GM12891 (cell line): ENCODE results near the gene SPATA31D3.
"Not testable (repeated sequence)": the region's sequence is repeated elsewhere in the genome, so short reads cannot be mapped to it uniquely, and the experiment has no call there.

Source experiments
- PAX5 ChIP-seq: IDR thresholded peaks from 2 replicates; pipeline ENCODE4 v1.6.1; 2011; ENCODE audit warnings: low read length, moderate library complexity, mild to moderate bottlenecking; ENCODE audit not compliant: insufficient read depth, severe bottlenecking
- POLR2A ChIP-seq: IDR thresholded peaks from 2 replicates; pipeline ENCODE4 v1.6.1; 2011; ENCODE audit warnings: low read depth, low read length, control low read depth
- POLR2AphosphoS5 ChIP-seq: IDR thresholded peaks from 2 replicates; pipeline ENCODE4 v1.6.1; 2011; ENCODE audit warnings: low read depth, low read length, control low read depth
- POU2F2 ChIP-seq: IDR thresholded peaks from 2 replicates; pipeline ENCODE4 v1.6.1; 2011; ENCODE audit warnings: low read depth, mild to moderate bottlenecking, control low read depth, low read length, moderate library complexity
- SPI1 ChIP-seq: IDR thresholded peaks from 2 replicates; pipeline ENCODE4 v1.6.1; 2011; ENCODE audit warnings: low read depth, low read length, control low read depth
- TAF1 ChIP-seq: IDR thresholded peaks from 2 replicates; pipeline ENCODE4 v1.6.1; 2011; ENCODE audit warnings: low read depth, low read length, control low read depth

- not testable (repeated sequence) for TF ChIP-seq POLR2AphosphoS5, SPI1, POLR2A, POU2F2, TAF1, PAX5
These were observed 45.2 kb downstream of the SPATA31D3 start, which contains the start of gene SPATA31D1 for GRCh38 chr9:81988472-81988871.
